ENCODE measurements around the gene IGFBP2. TPM values are rescaled to one million over a fixed set of nuclear protein-coding genes. Genes with fewer than 3 reads are reported as not detected.

Gene IGFBP2
- total and polyA plus RNA-seq, 2 experiments from 2014 or later: 451 to 476 TPM

- TF ChIP-seq, protein P1, sequence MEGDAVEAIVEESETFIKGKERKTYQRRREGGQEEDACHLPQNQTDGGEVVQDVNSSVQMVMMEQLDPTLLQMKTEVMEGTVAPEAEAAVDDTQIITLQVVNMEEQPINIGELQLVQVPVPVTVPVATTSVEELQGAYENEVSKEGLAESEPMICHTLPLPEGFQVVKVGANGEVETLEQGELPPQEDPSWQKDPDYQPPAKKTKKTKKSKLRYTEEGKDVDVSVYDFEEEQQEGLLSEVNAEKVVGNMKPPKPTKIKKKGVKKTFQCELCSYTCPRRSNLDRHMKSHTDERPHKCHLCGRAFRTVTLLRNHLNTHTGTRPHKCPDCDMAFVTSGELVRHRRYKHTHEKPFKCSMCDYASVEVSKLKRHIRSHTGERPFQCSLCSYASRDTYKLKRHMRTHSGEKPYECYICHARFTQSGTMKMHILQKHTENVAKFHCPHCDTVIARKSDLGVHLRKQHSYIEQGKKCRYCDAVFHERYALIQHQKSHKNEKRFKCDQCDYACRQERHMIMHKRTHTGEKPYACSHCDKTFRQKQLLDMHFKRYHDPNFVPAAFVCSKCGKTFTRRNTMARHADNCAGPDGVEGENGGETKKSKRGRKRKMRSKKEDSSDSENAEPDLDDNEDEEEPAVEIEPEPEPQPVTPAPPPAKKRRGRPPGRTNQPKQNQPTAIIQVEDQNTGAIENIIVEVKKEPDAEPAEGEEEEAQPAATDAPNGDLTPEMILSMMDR (IDR thresholded peaks at IDR 0.05; ENCODE audit: low read depth, low read length): no peak
- Histone ChIP-seq H3K27me3 (no peaks in the 10 kb centered on the region), H3K4me1 (ENCODE audit: low read depth) (peaks cover 22% of the 10 kb centered on the region), H3K9me3 (ENCODE audit: low read depth) (no peaks in the 10 kb centered on the region), H3K36me3 (peaks cover 4% of the 10 kb centered on the region), H3K4me3 (no peak overlapping the region), H3K27ac (no peak overlapping the region)
- DNase-seq (ENCODE audit: low read depth in 1 of 2, low spot score in 1 of 2): no peak
These were observed 43.4 kb downstream of the IGFBP2 start for GRCh38 chr2:216676630-216677029.

- TF ChIP-seq, protein P1 (IDR thresholded peaks at IDR 0.05; ENCODE audit: low read depth, low read length): no peak
- no peak for DNase-seq (ENCODE audit: low read depth in 1 of 2, low spot score in 1 of 2)
- Histone ChIP-seq H3K9me3 (ENCODE audit: low read depth) (no peaks in the 10 kb centered on the region), H3K4me1 (ENCODE audit: low read depth) (peaks cover 30% of the 10 kb centered on the region), H3K27ac (no peak overlapping the region), H3K27me3 (no peaks in the 10 kb centered on the region), H3K36me3 (peaks cover 4% of the 10 kb centered on the region), H3K4me3 (no peak overlapping the region)
These were observed 44.3 kb downstream of the IGFBP2 start for GRCh38 chr2:216677439-216678097.

GRCh38 chr2:216678098-216678465, 44.9 kb downstream of the IGFBP2 start:
- Histone ChIP-seq H3K4me3 (no peak overlapping the region), H3K27ac (no peak overlapping the region), H3K9me3 (ENCODE audit: low read depth) (no peaks in the 10 kb centered on the region), H3K27me3 (no peaks in the 10 kb centered on the region), H3K36me3 (peaks cover 4% of the 10 kb centered on the region), H3K4me1 (ENCODE audit: low read depth) (peaks cover 32% of the 10 kb centered on the region)
- TF ChIP-seq, protein P1 (IDR thresholded peaks at IDR 0.05; ENCODE audit: low read depth, low read length): no peak
- DNase-seq (ENCODE audit: low read depth in 1 of 2, low spot score in 1 of 2): no peak

GRCh38 chr2:216678813-216679657, 45.8 kb downstream of the IGFBP2 start:
- DNase-seq (ENCODE audit: low read depth in 1 of 2, low spot score in 1 of 2): no peak
- peaks cover 4% of the 10 kb centered on the region for H3K36me3 ChIP-seq
- H3K27me3 ChIP-seq: no peaks in the 10 kb centered on the region
- TF ChIP-seq, protein P1 (IDR thresholded peaks at IDR 0.05; ENCODE audit: low read depth, low read length): no peak
- H3K9me3 ChIP-seq (ENCODE audit: low read depth): no peaks in the 10 kb centered on the region
- peaks cover 32% of the 10 kb centered on the region for H3K4me1 ChIP-seq (ENCODE audit: low read depth)
- H3K4me3 ChIP-seq: no peak overlapping the region
- H3K27ac ChIP-seq: peak overlapping the region; percentile 90

- no peaks in the 10 kb centered on the region for H3K27me3 ChIP-seq
- peak in 1 of 2 donors; percentile 74 for DNase-seq (ENCODE audit: low read depth in 1 of 2, low spot score in 1 of 2)
- no peaks in the 10 kb centered on the region for H3K9me3 ChIP-seq (ENCODE audit: low read depth)
- H3K4me3 ChIP-seq: no peak overlapping the region
- peaks cover 4% of the 10 kb centered on the region for H3K36me3 ChIP-seq
- peaks cover 38% of the 10 kb centered on the region for H3K4me1 ChIP-seq (ENCODE audit: low read depth)
- TF ChIP-seq, protein P1 (IDR thresholded peaks at IDR 0.05; ENCODE audit: low read depth, low read length): no peak
- H3K27ac ChIP-seq: peak overlapping the region; percentile 90
These were observed 46.4 kb downstream of the IGFBP2 start for GRCh38 chr2:216679658-216680024.

Measured in cardiac muscle cell (in vitro differentiated cells and primary cell).